ENCODE data around the gene EHD4.

The EHD4 gene

GRCh38 chr15:41957021-41957897 lies 15.1 kb downstream of the EHD4 start:
- DNase-seq (ENCODE audit: low read depth) = no peak

DNA sequence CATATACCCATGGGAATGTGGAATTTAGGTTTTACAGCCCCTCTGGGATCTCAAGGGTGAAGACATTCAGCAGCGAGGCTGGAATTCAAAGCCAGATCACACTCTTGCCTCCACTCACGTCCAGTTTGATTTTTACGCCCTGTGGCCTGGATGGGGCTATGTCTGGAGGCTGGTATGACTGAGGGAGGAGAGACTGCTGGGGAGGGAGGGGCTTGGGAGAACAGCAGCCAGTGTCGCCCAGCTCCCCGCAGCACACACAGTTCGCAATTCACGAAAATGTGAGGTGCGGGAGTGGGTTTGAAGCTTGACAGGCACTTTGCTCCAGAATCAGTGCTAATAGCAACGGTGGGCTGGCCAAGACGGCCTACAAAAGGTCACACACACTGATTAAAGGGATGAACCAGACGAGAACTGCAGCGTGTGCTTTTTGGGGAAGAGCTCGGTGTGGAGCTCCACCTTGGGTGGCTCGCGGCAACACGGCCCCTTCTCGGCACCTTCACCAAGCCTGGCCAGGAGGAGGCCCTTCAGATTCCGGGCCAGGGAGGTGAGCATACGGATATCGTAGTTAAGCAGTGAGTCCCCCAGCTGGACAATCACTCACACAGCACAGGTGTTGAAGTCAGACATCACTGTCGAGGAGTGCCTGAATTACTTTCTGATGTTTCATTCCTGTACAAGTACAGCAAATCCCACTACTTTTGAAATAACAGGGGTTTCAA lies 16.4 kb downstream of the EHD4 start:
- no peak for DNase-seq (ENCODE audit: low read depth)

DNA sequence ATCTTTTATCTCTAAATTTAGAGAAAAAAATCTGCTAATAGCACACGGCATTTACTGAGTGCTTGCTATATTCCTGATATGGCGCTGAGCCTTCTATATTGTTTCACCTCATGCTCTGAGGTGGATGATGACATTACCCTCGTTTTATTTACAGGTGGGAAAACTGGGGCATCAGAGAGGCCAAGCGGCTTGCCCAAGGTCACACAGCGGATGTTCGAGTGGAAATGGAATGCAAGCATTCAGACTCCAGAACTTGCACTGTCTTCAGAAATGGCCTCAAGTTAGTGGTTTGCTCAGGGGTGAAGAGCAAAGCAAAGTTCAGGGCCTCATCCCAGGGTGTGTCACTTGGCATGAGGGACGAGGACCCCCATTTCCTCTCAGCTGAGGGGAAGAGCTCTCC lies 17.3 kb downstream of the EHD4 start:
- no peak for DNase-seq (ENCODE audit: low read depth)

DNA sequence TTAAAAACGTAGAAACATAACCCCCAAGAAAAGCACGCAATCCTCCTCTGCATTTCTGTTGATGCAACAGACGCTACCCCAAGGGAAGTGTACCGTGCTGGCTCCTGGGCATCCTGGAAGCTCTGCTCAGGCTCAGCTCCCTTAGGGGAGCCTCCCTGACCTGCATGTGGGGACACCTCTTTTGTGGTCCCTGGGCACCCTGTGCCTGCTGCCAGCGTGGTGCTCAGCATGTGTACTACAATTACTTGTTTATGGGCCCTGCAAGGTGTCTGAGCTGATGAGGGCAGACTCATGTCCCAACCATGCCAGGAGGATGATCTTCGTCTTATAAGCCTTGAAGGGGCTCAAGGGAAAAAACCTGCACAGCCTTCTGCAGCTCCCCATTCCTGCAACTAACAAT lies 18.3 kb downstream of the EHD4 start:
- DNase-seq (ENCODE audit: low read depth) = no peak

DNA sequence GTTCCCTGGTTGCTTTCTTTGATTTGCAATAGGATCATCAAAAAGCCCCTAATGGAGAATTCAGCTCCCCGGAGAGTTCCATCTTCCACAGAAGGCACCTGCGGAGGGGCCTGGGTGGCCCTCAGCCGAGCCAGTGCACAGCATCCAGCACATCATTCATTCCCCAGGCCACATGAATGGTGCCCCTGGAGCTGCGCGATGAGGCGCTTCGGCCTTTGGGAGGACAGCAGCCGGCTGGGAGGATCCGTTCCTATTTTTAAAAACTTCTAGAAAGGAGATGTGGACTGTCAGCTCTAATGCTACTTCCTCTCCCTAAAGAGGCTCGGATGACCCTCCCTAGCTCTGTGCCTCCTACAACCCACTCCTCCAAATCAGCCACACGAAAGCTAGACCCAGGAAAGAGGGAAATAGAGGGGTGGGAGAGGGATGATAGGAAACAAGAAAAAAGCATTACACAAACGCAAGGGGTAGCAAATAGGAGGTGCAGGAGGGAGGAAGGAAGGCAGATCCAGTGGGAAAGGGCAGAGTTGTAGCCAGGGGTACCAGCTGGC lies 20.3 kb downstream of the EHD4 start:
- no peak for DNase-seq (ENCODE audit: low read depth)

DNA sequence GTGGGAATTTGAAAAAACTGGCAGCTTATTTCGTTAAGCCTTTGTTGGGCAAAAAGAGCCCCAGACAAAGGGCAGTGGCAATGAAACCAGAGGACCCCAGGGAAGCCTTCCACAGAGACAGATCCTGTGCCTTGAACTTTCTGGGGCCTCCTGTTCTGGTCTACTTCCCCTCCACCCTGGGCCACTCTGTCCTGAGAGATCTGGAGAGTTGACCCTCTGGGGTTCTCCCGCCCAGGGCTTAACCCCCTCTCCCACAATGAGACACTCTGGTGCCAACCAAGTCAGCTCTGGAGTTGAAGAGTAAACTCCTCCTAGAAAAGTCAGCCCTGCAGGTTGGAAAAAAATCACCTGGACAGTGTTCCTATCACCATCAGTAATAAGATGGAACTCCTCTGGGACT lies 20.8 kb downstream of the EHD4 start:
- no peak for DNase-seq (ENCODE audit: low read depth)

DNA sequence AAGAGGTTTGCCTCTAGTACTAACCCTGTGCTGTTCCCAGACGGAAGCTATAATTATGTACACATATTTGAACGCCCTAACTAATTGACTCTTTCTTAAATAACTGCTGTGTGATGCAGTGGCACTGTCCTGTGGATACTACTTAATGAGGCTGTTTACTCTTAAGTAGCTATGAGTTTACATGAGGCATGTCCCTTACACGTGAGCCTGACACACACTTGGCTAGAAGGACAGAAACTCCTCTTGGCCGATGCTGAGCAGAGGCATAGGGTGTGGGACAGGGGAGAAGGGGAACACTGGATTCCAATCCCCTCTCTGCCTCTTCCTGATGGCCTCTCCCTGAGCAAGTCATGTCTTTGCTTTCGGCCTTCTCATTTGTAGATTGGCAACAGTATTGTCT lies 21.9 kb downstream of the EHD4 start:
- DNase-seq (ENCODE audit: low read depth) = no peak

DNA sequence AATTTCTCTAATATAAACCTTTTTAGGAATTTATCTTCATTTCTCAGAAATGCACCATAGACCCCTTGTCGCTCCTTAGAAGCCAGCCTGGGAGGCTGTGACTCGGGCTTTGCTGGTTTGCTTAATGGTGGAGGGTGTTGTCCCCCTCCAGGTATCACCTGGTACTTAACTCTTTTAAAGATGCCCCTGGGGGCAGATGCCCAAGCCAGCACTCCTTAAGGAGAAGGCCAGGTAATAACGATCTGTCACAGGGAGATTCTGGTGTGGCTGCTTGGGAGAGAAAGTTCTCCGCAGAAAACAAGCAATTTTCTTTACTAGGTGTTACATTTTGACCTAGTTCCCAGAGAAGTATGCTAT lies 22.3 kb downstream of the EHD4 start:
- no peak for DNase-seq (ENCODE audit: low read depth)

- DNase-seq (ENCODE audit: low read depth) = no peak
Measured at GRCh38 chr15:41949401-41950126, 22.8 kb downstream of the EHD4 start.

DNA sequence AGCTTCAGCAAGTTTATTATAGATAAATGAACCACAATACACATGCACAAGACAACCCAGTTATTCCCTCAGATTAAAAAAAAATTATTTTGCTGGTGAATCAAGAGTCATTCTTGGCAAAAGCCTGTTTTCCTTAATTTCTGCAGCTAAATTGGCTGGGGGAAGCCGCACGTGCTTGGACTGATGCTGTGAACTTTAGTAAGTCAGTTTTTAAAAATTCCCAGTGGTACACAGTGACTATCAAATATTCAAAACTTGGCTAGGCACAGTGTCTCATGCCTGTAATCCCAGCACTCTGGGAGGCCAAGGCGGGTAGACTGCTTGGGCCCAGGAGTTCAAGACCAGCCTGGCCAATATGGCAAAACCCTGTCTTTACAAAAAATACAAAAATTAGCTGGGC lies 23.9 kb downstream of the EHD4 start:
- no peak for DNase-seq (ENCODE audit: low read depth)

- DNase-seq (ENCODE audit: low read depth) = no peak
Measured at GRCh38 chr15:41946970-41947369, 25.4 kb downstream of the EHD4 start.

DNA sequence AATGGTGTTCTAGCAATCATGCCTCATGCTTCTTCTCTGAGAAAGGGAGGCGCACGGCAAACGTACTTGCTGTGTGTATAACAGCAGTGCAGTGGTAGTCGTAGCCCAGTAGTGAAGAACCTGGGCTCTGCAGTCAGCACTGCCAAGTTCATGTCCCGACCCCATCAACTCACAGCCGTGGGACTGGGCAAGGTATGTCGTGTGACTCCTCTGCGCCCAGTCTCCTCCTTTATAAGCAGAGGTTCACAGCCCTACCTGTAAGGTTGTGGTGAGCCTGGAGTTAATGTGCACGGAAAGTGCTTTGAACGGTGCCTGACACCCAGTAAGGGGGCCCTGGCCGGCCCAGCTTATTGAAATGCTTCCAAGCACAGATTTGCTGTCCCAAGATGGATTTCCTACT lies 26.6 kb downstream of the EHD4 start:
- DNase-seq (ENCODE audit: low read depth) = no peak

- no peak for DNase-seq (ENCODE audit: low read depth)
Measured at GRCh38 chr15:41945221-41945620, 27.1 kb downstream of the EHD4 start.

- DNase-seq (ENCODE audit: low read depth) = no peak
Measured at GRCh38 chr15:41944313-41944940, 27.9 kb downstream of the EHD4 start.

DNA sequence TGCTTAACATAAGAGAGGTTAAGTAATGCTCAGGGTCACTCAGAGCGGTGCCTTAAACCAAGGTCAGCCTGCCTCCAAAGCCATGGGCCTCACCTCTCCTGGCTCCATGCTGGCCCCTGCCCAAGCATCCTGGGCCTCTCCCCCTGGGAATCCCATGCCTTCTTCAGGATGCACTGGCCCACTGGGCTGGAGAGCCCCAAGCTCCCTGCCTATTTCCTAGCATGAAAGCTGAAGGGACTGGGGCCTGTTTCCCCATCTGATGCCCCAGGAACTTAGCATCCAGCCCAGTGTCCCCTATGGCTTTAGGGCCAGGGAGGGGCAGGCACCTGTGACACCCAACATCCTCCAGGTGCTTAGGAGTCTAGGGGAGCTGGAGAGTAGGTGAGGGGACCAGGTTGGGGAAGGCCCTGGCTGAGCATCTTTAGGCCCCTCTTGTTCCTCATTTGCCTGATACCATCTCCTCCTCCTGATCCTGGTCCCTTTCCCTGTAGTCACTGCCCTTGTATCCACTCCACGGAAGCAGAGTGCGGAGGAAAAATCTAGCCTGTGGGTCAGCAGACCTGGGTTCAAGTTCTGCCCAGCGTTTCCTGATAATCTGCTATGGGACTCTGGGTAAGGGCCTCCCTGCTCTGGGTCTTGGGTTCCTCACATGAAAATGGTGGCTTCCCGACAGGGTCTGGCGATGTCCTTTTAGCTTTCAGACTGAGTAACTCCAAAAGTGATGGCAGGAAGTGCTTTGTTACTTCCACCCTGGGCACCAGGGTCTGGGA lies 28.6 kb downstream of the EHD4 start:
- no peak for DNase-seq (ENCODE audit: low read depth)

- DNase-seq (ENCODE audit: low read depth) = no peak
Measured at GRCh38 chr15:41942886-41943285, 29.5 kb downstream of the EHD4 start.

DNA sequence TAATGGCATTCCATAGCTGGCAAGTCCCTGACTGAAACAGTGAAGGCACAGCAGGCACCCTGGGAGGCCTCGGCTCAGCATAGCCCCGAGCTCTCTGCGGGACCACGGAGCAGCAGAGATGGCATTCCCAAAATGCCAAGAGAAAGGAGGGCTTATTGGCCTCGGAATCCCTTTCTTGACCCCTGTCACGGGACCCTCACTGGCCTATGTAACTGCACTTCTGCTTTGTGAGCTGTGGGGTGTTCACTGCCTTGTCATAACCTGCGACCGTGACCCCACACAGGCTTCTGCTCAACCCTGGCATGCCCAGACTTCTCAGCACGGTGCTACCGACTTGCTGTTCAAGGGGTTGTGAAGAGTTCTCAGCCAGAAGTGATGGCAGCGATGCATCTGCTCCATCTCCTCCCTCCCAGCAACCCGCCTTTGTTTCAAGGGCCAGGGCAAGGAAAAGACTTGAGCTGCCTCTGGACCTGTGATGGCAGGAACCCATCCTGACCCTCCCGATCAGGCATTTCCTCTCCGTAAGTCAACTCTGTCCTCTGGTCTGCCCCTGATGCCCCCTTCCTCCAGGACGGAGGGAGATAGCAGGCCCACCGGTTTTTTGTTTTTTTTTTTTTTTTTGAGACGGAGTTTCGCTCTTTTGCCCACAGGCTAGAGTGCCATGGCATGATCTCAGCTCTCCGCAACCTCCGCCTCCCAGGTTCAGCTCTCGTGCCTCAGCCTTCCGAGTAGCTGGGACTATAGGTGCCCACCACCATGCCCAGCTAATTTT lies 30.5 kb downstream of the EHD4 start:
- DNase-seq (ENCODE audit: low read depth) = no peak

GRCh38 chr15:41940441-41940857 lies 31.9 kb downstream of the EHD4 start:
- peak; percentile 60 for DNase-seq (ENCODE audit: low read depth)

DNA sequence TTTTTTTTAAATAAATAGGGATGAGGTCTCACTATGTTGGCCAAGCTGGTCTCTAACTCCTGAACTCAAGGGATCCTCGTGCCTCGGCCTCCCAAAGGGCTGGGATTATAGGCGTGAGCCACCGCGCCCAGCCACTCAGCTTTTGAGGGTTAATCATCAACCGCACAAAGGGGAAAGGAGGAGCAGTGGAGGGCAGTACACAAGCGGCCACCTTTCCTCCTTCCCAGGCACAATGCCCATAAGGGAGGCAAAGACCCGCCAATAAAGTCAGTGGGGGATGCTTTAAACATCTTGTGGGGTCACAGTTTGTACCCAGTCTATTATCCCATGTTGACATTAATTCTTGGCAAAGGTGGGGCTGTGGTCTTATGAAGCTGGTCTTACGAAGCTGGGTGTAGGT lies 32.4 kb downstream of the EHD4 start:
- DNase-seq (ENCODE audit: low read depth) = no peak

DNA sequence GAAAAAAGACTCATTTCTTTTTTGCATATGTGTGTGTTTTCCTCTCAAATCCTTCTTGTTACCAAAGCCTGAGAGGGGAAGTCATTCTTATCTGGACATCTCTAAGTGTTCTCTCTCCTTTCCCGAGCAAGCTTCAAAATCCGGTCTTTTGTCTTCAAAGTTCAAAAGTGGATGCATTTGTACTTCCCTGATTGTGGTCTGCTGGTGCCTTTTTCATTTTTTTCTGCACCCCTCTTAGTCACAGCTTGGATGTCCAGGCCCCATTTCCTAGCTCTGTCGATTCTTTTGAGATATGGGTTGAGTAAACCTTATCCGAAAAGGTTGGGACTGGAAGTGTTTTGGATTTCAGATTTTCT lies 34.8 kb downstream of the EHD4 start:
- peak; percentile 17 for DNase-seq (ENCODE audit: low read depth)
